CD4-positive, CD25-positive, alpha-beta regulatory T cell (primary cell): ENCODE measurements around the gene LIMK2. TPM values are rescaled to one million over a fixed set of nuclear protein-coding genes. Genes with fewer than 3 reads are reported as not detected.

Experiments used
- ATAC-seq, 2 donors: fragments of 150-1000 bp; cut with Tn5 transposase; one replicate each; pipeline ENCODE4 v1.10.0; 2021; ENCODE audit warnings: low read depth in 2 of 2, moderate number of reproducible peaks in 2 of 2, moderate library complexity in 1 of 2
- DNase-seq, 3 donors: peaks; one replicate each; pipeline versions ENCODE4 v3.0.0 to v3.0.0-alpha.2; 2012 to 2022; ENCODE audit warnings: mixed read lengths in 1 of 3
- H3K27ac ChIP-seq: one replicate; pipeline ENCODE4 v1.7.0; 2013; ENCODE audit warnings: mild to moderate bottlenecking, low read length; ENCODE audit not compliant: insufficient read depth, poor library complexity, severe bottlenecking
- H3K27me3 ChIP-seq: one replicate; pipeline ENCODE4 v1.7.0; 2013; ENCODE audit warnings: low read length; ENCODE audit not compliant: control insufficient read depth, insufficient read depth
- H3K36me3 ChIP-seq: one replicate; pipeline ENCODE4 v1.7.0; 2013; ENCODE audit warnings: mild to moderate bottlenecking, low read length, moderate library complexity; ENCODE audit not compliant: control insufficient read depth, insufficient read depth
- H3K4me1 ChIP-seq: 2 replicates; pipeline ENCODE4 v1.7.0; 2013; ENCODE audit warnings: mild to moderate bottlenecking, low read length; ENCODE audit not compliant: insufficient read depth, control insufficient read depth, poor library complexity, severe bottlenecking
- H3K4me3 ChIP-seq: one replicate; pipeline ENCODE4 v1.7.0; 2013; ENCODE audit warnings: low read depth, mild to moderate bottlenecking, low read length, moderate library complexity
- H3K9me3 ChIP-seq, 2 experiments: 1 replicate in 1 of 2; 2 replicates in 1 of 2; pipeline ENCODE4 v1.7.0; 2013; ENCODE audit warnings: low read length in 2 of 2, mild to moderate bottlenecking in 1 of 2, moderate library complexity in 1 of 2; ENCODE audit not compliant: control insufficient read depth in 2 of 2
- H3K27ac Mint-ChIP-seq, 3 donors: one replicate each; pipeline ENCODE4 v1.8.0; 2020 to 2022; ENCODE audit warnings: mild to moderate bottlenecking in 3 of 3, mixed read lengths in 3 of 3, moderate library complexity in 2 of 3
- H3K27me3 Mint-ChIP-seq: one replicate; pipeline ENCODE4 v1.8.0; 2022; ENCODE audit warnings: mild to moderate bottlenecking, mixed read lengths
- H3K36me3 Mint-ChIP-seq: one replicate; pipeline ENCODE4 v1.8.0; 2020; ENCODE audit warnings: mixed read lengths
- H3K4me1 Mint-ChIP-seq, 4 donors: one replicate each; pipeline ENCODE4 v1.8.0; 2020 to 2022; ENCODE audit warnings: mixed read lengths in 4 of 4, mild to moderate bottlenecking in 1 of 4
- H3K4me3 Mint-ChIP-seq, 4 donors: one replicate each; pipeline ENCODE4 v1.8.0; 2020 to 2022; ENCODE audit warnings: mild to moderate bottlenecking in 4 of 4, mixed read lengths in 4 of 4, moderate library complexity in 3 of 4
- H3K9me3 Mint-ChIP-seq, 7 donors: one replicate each; pipeline ENCODE4 v1.8.0; 2020 to 2022; ENCODE audit warnings: mixed read lengths in 7 of 7, mild to moderate bottlenecking in 3 of 7, moderate library complexity in 2 of 7
- polyA plus RNA-seq, 4 donors: library from polyadenylated mRNA; unstranded; fragments of 300-500 nt; fragmentation: Illumina TruSeq; gene quantifications; one replicate each; pipeline ENCODE4 v1.2.3, GENCODE V29; 2021
- total RNA-seq: library from RNA; stranded (reverse); gene quantifications from one replicate; pipeline ENCODE4 v1.2.3, GENCODE V29; 2022

The LIMK2 gene
- total and polyA plus RNA-seq, 5 donors from 2014 or later: 22.4 to 42.4 (median 26.5) TPM

DNA sequence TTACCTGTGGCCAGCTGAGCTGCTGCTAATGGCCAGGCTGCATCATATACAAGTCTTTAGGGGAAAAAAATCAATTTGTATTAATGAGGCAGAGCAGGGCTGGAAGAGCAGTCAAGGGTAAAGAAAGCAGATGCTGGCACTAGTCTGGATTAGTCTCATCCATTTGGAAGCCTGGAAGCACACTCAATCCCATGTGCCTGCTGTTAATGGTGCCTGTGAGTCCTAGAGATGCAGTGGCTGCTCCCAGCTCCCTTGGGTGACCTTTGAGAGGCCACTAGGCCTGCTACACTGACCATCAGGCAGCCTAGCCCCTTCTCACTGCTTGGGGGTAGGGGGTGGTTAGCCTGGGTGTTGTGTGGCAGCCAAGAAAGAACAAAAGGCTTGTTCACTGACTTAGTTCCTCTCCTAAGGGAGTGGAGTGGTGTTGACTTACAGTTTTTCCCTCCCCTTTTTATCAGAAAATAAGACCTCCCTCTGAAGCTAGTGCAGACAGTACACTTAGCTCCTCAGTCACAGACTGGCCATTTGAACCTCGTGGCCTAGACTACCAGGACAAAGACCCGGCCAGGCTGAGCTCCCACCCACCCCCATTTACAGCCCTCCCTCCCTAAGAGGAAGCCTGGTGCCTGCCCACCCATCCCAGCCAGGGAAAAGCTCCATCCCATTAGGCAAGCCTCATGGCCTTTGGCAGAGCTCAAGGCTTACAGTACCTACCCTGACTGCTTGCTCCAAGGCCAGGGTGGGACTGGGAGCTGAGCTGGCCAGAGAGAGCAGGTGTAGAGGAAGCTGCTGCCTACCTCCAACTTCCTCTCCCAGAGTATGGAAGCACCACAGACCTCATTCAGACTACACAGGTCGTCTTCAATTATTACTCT lies 72.4 kb downstream of the LIMK2 start:
- H3K4me3 ChIP-seq: peak overlapping the region; percentile 83

DNA sequence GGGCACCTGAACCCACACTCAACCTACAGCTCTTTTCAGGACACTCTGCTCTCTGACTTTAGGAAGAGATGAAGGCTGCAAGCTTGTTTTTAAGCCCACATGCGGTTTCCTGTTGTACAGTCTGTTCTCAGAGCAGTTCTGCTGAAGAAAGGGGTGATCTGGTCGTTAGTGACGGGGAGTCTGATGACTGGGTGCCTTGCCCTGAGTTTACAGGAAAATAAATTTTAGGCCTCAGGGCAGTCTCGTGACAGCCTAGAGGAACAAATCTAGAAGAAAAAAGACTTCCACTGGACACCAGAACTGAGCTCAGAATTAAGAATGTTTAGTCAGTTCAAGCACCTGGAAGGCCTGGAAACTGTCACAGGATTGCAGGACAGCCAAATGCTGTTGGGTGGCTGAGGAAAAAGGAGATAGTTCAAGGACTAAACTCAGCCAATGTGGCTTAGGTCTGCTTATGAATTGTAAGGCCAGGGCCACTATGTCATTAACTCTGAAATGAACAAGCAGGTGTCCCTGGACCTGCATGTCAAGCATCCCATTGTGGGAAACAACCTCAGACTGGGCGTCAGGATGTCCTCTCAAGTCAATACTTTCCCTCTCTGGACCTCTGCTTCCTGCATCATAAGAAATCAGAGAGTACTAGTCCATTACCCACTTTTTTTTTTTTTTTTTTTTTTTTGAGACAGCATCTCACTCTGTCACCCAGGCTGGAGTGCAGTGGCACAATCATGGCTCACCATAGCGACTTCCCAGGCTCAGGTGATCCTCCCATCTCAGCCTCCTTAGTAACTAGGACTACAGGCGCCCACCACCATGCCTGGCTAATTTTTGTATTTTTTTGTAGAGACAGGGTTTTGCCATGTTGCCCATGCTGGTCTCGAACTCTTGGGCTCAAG lies 74.5 kb downstream of the LIMK2 start:
- H3K27me3 ChIP-seq: no peaks in the 10 kb centered on the region
- no peaks in the 10 kb centered on the region for H3K9me3 ChIP-seq
- peak overlapping the region; percentile 99 for H3K27ac ChIP-seq
- Mint-ChIP-seq H3K4me3 (peak overlapping the region; percentile 94 to 99 (median 96)), H3K27me3 (peaks cover 14% of the 10 kb centered on the region), H3K9me3 (peaks cover 0 to 3% (median 0%) of the 10 kb centered on the region in 7 donors), H3K4me1 (peaks cover 25 to 86% (median 57%) of the 10 kb centered on the region in 4 donors), H3K36me3 (peaks cover 77% of the 10 kb centered on the region), H3K27ac (peak overlapping the region; percentile 94 to 99 (median 99))
- ATAC-seq (peak; percentile 56 to 61), DNase-seq (peak; percentile 64 to 94 (median 85))
- H3K36me3 ChIP-seq: peaks cover 74% of the 10 kb centered on the region
- peak overlapping the region; percentile 71 for H3K4me3 ChIP-seq
- peaks cover 88% of the 10 kb centered on the region for H3K4me1 ChIP-seq

More for the DNA sequence above, 72.4 kb downstream of the LIMK2 start:
- no peak for DNase-seq
- Histone ChIP-seq H3K36me3 (peaks cover 88% of the 10 kb centered on the region), H3K27ac (peak overlapping the region; percentile 99), H3K4me1 (peaks cover 100% of the 10 kb centered on the region), H3K27me3 (no peaks in the 10 kb centered on the region), H3K9me3 (no peaks in the 10 kb centered on the region)
- Mint-ChIP-seq H3K4me3 (peak overlapping the region; percentile 94 to 99 (median 96)), H3K36me3 (peaks cover 81% of the 10 kb centered on the region), H3K4me1 (peaks cover 27 to 99% (median 70%) of the 10 kb centered on the region in 4 donors), H3K9me3 (peaks cover 0 to 1% (median 0%) of the 10 kb centered on the region in 7 donors), H3K27me3 (peaks cover 8% of the 10 kb centered on the region), H3K27ac (peak overlapping the region; percentile 94 to 99 (median 99))
- ATAC-seq: no peak

DNA sequence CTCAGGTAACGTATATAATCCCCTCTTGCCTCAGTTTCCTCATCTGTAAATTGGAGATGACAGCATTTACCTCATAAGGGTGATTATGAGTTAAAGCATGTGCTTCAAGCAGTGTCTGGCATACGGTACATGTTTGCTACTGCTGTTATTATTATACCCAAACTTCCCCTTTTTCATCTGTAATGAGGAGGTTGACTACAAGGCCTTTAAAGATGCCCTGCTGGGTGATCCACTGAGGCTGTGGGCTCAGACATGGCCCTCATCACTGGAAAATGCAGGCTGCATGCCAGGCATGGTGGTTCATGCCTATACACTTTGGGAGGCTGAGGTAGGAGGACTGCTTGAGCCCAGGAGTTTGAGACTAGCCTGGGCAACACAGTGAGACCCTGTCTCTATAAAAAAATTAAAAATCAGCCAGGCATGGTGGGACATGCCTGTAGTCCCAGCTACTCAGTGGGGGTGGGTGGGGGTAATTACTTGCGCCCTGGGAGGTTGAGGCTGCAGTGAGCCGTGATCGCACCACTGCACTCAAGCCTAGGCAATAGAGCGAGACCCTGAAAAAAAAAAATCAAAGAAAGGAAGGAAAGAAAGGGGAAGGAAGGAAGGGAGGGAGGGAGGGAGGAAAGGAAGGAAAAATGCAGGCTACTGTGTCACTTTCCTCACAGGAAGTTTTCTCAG lies 75.9 kb downstream of the LIMK2 start:
- H3K36me3 Mint-ChIP-seq: peaks cover 81% of the 10 kb centered on the region
- Histone ChIP-seq H3K27me3 (no peaks in the 10 kb centered on the region), H3K9me3 (no peaks in the 10 kb centered on the region), H3K36me3 (peaks cover 60% of the 10 kb centered on the region), H3K4me3 (peak overlapping the region; percentile 98), H3K27ac (peak overlapping the region; percentile 99), H3K4me1 (peaks cover 75% of the 10 kb centered on the region)
- H3K4me1 Mint-ChIP-seq: peaks cover 25 to 77% (median 52%) of the 10 kb centered on the region in 4 donors
- H3K27me3 Mint-ChIP-seq: peaks cover 25% of the 10 kb centered on the region
- peak overlapping the region; percentile 94 to 99 (median 96) for H3K4me3 Mint-ChIP-seq
- H3K27ac Mint-ChIP-seq: peak overlapping the region; percentile 95 to 99 (median 99)
- peaks cover 0 to 5% (median 1%) of the 10 kb centered on the region in 7 donors for H3K9me3 Mint-ChIP-seq
- DNase-seq (no peak), ATAC-seq (no peak)

DNA sequence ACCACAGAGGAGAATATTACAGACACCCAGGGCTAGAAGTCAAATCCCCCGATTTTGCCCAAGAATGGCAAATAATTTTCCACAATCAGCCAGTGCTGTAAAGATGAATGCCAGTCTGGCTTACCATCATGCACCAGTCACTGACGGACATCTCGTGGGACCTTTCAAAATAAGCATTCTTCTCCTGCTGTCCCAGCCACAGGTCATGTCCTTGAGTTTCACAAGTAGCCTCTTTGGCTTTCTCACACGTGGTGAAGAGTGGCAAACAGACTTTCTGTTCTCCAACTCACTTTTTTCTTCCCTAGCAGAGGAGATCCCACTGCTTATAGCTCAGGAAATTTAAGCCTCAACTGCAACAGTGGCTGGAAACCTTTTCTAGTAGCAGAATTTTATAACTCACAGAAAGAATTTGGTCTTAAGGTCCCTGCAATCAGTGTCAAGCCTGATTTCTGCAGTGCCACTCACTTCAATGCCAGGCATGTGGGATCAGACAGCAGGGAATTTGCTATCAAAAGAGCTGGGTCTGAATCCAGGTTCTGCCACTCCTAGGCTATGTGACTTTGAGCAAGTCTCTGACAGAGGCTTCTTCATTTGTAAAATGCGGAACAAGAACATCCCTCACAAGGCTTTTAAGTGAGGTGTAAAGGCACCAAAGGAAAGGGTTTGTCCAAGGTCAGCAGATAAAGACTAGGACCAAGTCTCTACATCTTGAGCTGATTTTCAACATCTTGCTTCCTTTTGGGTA lies 76.6 kb downstream of the LIMK2 start:
- H3K27me3 ChIP-seq: no peaks in the 10 kb centered on the region
- H3K4me3 Mint-ChIP-seq: peak overlapping the region; percentile 94 to 99 (median 96)
- peaks cover 72% of the 10 kb centered on the region for H3K4me1 ChIP-seq
- peak overlapping the region; percentile 99 to 100 (median 99) for H3K27ac Mint-ChIP-seq
- peaks cover 53% of the 10 kb centered on the region for H3K36me3 ChIP-seq
- H3K36me3 Mint-ChIP-seq: peaks cover 74% of the 10 kb centered on the region
- H3K9me3 Mint-ChIP-seq: peaks cover 0 to 5% (median 1%) of the 10 kb centered on the region in 7 donors
- peak in 1 of 3 donors; percentile 28 for DNase-seq
- H3K4me1 Mint-ChIP-seq: peaks cover 20 to 76% (median 51%) of the 10 kb centered on the region in 4 donors
- H3K9me3 ChIP-seq: no peaks in the 10 kb centered on the region
- ATAC-seq: no peak
- peak overlapping the region; percentile 98 for H3K4me3 ChIP-seq
- peak overlapping the region; percentile 99 for H3K27ac ChIP-seq
- H3K27me3 Mint-ChIP-seq: peaks cover 25% of the 10 kb centered on the region

DNA sequence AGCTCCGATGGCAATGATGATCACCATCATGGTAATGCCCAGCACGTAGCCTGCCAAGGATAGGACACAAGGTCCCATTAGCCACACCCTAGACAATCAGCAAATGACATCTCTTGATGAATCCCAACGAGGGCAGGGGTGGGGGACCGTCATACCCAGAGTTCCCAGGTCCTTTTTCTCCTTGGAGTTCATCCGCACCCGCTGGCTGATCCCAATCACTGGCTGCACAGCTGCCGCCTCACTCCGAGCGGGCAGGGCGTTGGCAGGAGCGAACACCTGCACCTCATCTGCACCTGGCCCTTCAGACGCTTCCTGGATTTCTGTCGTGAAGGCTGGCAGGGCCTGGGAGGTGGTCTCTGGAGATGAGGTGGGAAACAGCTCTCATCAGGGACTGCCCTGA lies 77.2 kb downstream of the LIMK2 start:
- Mint-ChIP-seq H3K27me3 (peaks cover 25% of the 10 kb centered on the region), H3K4me3 (peak overlapping the region; percentile 94 to 99 (median 96)), H3K27ac (peak overlapping the region; percentile 99 to 100 (median 99)), H3K4me1 (peaks cover 20 to 76% (median 54%) of the 10 kb centered on the region in 4 donors), H3K9me3 (peaks cover 0 to 5% (median 1%) of the 10 kb centered on the region in 7 donors), H3K36me3 (peaks cover 69% of the 10 kb centered on the region)
- DNase-seq (peak in 2 of 3 donors; percentile 43 to 50), ATAC-seq (no peak)
- Histone ChIP-seq H3K27me3 (no peaks in the 10 kb centered on the region), H3K9me3 (no peaks in the 10 kb centered on the region), H3K4me3 (peak overlapping the region; percentile 98), H3K36me3 (peaks cover 47% of the 10 kb centered on the region), H3K4me1 (peaks cover 72% of the 10 kb centered on the region), H3K27ac (peak overlapping the region; percentile 99)

DNA sequence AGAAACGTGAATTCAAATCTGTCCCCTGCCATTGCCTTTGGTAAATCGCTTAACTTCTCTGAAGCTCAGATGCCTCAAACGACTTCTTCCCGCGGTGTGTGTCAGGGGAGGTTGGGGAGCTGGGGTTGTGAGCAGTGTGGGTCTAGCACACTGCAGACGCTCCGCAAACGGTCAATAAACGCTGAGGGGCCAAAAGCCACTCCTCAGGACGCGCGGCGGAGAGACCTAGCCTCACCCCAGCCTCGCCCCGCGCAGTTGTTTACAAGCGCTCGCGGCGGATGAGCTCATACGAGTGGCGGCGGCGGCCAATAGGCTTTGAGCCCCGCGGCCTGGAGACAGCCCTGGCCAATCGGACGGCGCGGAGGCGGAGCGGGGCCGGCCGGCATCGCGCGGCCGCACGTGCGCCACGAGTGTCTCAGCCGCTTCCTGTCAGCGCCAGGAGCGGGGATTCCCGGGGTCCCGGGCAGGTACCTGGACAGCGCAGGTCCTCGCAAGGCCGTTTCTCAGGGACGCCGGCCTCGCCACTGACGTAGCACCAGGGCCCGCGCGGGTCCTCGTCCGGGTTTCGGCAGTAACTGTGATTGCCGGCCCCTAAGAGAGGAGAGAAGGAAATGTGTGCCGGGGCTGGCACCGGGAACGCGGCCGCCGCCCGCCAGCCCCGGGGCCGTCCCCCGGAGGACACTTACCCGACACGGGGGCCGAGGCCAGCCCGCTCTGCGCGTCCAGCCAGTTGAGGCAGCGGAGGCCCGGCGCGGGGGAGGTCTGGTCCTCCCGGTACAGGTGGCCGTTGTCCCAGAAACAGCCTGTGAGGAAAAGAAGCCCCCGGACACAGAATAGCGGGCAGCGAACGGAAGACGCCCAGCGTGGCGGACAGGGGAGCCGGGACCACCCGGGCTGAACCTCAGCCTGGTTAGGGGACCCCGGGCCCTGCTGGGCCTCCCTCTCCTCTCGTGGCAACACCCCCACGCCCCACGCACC lies 78.7 kb downstream of the LIMK2 start:
- Histone ChIP-seq H3K9me3 (no peaks in the 10 kb centered on the region), H3K4me1 (peaks cover 70% of the 10 kb centered on the region), H3K36me3 (peaks cover 32% of the 10 kb centered on the region), H3K4me3 (peak overlapping the region; percentile 100), H3K27me3 (no peaks in the 10 kb centered on the region), H3K27ac (peak overlapping the region; percentile 99)
- peak overlapping the region; percentile 94 to 99 (median 96) for H3K4me3 Mint-ChIP-seq
- peaks cover 0 to 5% (median 1%) of the 10 kb centered on the region in 7 donors for H3K9me3 Mint-ChIP-seq
- peaks cover 25% of the 10 kb centered on the region for H3K27me3 Mint-ChIP-seq
- peak overlapping the region; percentile 99 to 100 (median 99) for H3K27ac Mint-ChIP-seq
- peak; percentile 93 to 98 (median 97) for DNase-seq
- ATAC-seq: peak; percentile 80 to 85
- peaks cover 56% of the 10 kb centered on the region for H3K36me3 Mint-ChIP-seq
- H3K4me1 Mint-ChIP-seq: peaks cover 21 to 72% (median 53%) of the 10 kb centered on the region in 4 donors
